Right hindlimb (tissue), 1 donor: ENCODE measurements around the gene EML4.

Experiments used
- DNase-seq: peaks from one replicate; pipeline ENCODE4 v3.0.0-alpha.2; 2018

The EML4 gene

DNA sequence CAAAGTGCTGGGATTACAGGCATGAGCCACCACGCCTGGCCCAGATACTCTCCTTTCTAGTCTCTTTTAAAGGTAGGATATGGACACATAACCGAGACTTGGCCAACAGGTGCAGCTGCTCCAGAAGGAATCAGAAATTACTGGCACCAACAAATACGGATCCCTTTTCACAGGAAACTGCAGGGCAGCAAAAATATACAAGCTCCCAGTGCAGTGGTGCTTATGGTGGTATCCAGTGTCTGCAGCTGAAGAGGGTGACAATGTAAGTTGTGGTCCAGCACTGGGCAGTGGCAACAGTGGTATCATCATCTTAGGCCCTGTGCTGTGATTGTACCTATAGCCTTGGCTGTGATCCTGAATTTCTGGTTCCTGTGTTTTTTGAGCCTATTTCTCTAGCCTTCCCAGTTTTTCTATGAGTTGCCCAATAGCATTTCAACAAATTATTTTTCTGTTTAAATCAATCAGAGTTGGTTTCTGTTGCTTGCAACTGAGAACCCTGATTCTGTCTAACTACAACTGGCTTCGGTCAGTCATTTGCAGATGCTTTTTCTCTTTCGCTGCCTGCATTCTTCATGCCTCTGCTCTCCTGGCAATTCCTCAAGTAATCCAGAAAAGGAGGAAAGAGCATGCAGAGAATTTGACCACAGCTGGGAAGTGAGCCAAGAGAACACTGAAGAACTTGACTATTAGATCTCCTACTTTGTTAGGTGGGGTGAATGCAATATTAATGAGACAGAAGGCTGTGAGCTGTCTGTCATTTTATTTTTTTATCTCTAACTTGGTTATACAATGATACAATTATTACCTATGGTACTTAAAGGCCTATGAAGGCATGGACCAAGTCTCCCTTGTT, 30.8 kb upstream of the EML4 start:
- DNase-seq: no peak

DNA sequence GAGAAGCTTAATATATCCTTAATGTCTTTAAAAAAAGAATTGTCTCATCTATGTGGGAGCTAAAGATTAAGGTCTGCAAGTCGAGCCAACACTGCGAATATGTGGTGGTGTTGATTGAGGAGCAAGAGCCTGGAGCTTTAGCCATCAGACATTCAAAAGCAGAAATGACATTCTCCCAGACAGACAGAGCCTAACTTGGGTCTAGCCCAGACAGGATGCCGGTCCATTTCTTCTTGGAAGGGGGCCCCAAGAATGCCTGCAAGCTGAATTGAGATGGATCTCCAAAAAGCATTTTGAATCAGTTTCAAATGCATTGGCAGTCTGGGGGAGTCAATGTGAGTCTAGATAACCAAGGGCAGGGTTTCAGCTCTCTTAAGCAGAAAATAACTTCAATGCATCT, 30.1 kb upstream of the EML4 start:
- no peak for DNase-seq

DNA sequence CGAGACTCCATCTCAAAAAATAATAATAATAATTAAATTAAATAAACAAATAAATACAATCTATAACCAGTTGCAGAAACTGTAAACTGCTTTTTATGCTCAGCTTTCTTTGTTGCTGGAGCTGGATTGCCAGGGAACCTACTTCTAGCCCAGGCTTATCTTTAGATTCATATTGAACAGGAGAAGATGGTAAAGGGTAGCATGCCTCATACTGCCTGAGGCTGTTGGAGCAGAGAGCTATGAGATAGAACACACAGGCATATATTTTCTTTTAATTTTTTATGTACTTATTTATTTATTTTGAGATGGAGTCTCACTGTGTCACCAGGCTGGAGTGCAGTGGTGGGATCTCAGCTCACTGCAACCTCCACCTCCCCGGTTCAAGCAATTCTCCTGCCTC, 28.7 kb upstream of the EML4 start:
- no peak for DNase-seq

DNA sequence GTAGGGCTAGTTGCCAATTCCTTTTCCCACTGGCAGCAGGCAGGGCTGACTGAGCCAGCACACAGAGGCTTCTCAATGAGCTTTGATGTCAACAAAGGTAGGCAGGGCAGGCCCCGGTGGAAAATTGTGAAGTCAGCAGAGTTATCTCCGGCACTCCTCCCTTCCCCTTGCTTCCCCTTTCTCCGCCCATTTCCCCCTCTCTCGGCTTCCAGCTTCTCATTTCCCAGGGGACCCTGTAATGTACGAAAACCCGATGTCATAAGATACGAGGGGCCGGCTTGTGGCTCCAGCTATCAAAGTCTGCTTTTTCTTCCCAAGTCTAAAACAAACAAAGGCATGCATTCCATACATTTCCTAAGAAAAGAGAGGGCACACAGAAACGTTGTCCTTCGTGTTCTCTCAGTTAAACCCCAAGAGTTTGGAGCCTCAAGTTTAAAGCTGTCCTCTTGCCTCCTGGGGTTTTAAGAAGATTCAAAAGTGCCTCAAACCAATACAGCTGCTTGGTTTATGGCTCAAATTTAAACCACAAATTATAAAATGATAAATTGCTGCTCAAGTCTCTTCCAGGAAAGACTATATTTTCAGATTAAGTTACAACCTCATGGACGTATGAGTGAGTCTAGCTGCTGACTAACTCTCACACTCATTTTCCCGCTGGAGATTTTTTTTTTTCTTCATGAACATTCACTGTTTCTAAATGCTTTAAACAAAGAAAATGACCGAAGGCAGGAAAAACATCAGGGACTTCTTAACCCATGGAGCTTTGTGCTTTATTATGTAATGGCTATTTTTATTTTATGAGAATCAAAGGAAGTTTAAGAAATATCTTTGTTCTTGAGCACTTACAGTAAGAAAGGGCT, 27.2 kb upstream of the EML4 start:
- DNase-seq: peak; percentile 87

GRCh38 chr2:42142547-42143184, 26.5 kb upstream of the EML4 start:
- peak; percentile 51 for DNase-seq

- no peak for DNase-seq
These were observed 21.4 kb upstream of the EML4 start for GRCh38 chr2:42147641-42148274.

DNA sequence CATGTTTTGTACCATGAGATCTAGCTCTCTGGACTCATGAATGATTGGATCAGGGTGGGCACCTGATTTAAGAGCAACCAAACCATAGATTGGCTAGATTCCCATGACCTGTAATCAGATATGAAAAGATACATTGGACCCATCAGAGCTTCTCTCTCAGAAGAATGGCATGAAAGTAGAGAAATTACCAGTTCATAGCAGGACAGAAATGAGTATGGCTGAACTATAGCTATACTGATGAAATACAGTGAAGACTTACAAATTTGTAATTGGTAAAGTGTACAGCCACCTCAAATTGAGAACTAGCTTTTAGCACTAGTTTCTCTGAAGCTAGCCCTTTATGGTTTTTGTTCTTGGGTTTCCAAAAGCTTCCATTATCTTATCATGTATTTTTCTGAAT, 19.0 kb upstream of the EML4 start:
- no peak for DNase-seq

- no peak for DNase-seq
These were observed 15.1 kb upstream of the EML4 start for GRCh38 chr2:42153944-42154581.

GRCh38 chr2:42156721-42157120, 12.4 kb upstream of the EML4 start:
- no peak for DNase-seq

DNA sequence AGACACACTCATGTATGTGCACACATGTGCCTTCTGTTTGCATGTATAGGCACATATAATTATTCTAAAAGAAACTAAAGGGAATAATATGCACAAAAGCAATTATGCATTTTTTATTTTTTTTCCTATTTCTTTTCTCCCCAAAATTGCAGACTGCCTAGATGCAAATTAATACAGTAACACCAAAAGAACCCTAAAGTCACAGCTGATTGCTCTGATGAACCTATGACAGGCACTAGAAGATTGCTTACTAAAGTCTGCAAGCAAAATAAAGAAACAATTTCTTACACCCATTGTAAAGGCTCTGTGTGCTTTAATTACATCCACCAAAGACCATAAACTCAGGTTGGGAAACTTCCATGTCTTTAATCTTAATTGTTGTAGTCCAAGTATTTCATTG, 7.7 kb upstream of the EML4 start:
- DNase-seq: no peak

GRCh38 chr2:42163444-42164045, 5.6 kb upstream of the EML4 start:
- no peak for DNase-seq

DNA sequence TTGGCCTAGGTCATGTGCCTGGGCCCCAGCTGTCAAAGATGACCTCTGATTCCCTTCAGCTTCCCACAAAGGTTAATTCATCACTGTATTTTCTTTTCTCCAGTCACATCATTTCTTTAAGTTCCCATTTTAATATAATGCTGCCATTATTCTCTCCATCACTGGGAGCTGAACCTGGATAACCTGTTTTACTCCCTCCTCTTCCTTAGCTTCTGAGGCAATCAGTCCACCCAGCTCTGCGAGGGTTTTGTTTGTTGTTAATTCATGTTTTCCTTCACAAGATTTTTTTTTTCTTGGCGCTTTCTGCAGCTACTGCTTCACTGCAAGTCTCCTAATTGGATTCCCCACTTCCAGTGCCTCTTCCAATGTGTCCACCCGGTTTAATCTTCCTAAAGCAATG, 5.1 kb upstream of the EML4 start:
- no peak for DNase-seq

GRCh38 chr2:42164971-42165370, 4.2 kb upstream of the EML4 start:
- no peak for DNase-seq

DNA sequence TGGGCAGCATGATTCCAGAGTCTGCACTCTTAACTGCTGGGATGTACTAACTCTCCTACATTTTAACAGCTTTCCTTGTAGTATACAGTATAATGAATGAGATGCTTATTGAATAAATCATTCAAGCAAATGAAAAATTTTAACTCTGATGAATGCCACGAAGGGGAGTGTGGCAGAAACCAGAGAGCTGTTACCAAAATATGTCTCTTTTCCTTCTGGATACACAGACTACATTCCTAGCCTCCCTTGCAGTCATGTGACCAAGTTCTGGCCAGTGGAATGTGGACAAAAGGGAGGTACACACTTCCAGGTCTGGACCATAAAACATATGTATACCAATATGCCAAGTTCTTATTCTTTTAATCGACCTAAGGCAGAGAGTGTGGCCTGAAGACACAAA, 1.7 kb upstream of the EML4 start:
- no peak for DNase-seq

GRCh38 chr2:42168459-42169099, 574 bp upstream of the EML4 start:
- DNase-seq: no peak

DNA sequence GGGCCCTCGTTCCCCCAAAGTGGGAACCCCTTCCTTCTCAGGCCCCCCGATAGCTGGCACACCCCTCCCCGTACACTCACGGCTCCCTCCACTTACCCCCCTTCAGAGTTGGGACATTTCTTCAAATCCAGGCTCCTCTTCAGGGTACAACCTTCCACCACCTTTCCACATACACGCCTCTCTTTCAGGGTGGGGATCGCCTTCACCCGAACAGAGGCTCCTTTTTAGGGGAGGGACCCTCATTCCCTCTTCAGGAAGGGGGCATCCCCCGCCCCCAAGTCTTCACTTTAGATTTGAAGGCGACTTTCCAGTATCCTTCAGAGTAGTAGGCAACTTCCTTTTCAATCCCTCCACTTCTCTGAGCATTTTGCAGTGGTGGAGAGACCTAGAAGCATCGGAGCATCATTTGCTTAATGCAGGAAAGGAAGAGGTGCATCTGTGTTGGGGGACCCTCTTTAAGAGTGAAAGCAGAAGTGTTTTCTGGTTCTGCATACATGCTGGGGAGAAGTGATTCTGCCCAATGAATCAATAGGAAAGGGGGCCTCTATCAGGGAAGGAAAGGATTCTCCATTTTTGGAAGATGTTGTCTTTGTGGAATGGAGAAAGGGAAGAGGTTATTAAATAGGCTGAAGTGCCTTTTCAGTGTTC, 845 bp downstream of the EML4 start:
- peak; percentile 30 for DNase-seq

GRCh38 chr2:42170619-42171395, 1.7 kb downstream of the EML4 start:
- no peak for DNase-seq

- DNase-seq: no peak
These were observed 2.3 kb downstream of the EML4 start for GRCh38 chr2:42171396-42171980.

GRCh38 chr2:42172020-42172419, 2.9 kb downstream of the EML4 start:
- no peak for DNase-seq

DNA sequence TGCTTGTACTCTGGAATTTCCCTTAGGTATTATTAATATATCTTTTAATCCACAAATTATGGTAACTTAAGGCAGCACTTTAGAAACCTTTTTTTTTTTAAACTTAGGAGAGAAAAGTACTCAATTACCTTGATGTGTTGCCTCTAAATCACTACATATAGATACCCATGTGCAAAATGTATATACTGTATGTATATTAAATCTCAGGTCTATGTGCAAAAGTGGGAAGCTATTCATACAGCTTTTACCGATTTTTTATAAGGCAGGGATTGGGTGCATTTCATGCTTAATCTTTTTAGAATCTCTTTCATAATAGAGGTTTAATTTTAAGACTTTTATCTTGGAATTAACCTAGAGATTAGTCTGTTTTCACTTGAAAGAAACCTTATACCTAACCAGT, 3.4 kb downstream of the EML4 start:
- DNase-seq: no peak
